HEK293 (cell line): Measurements from ENCODE around the gene COA1.
A peak's percentile ranks its signal among the peaks of the same experiment; 100 is the strongest.

Source experiments
- CTCF ChIA-PET: fragments of 350-600 bp; formaldehyde crosslinking; extraction: SDS; loops from one replicate; lab custom pipeline; 2021; ENCODE audit warnings: antibody characterized with exemption; lab: Yijun Ruan, JAX
- POLR2A ChIA-PET: fragments of 300-600 bp; formaldehyde crosslinking; extraction: SDS; loops from one replicate; lab custom pipeline; 2020; ENCODE audit warnings: antibody characterized with exemption, inconsistent platforms; lab: Yijun Ruan, JAX
- H3K27ac ChIP-seq: fragments of 200-500 bp; sonication (Bioruptor generic); 2 replicates; pipeline ENCODE4 v1.5.1; 2014; ENCODE audit warnings: low read depth, low read length, control low read depth, inconsistent platforms; ENCODE audit errors: extremely low read depth
- H3K36me3 ChIP-seq, 2 experiments: fragments of 200-500 bp in 1 of 2; sonication (Bioruptor generic) in 1 of 2; 1 replicate in 1 of 2; 2 replicates in 1 of 2; pipeline ENCODE4 v1.5.1; 2014 to 2017; ENCODE audit warnings: inconsistent platforms in 2 of 2, low read length in 2 of 2; ENCODE audit not compliant: control insufficient read depth in 2 of 2, insufficient read depth in 1 of 2
- H3K4me1 ChIP-seq: fragments of 200-500 bp; sonication (Bioruptor generic); 2 replicates; pipeline ENCODE4 v1.5.1; 2014; ENCODE audit warnings: mild to moderate bottlenecking, low read length, inconsistent platforms; ENCODE audit not compliant: control insufficient read depth, insufficient read depth
- H3K4me3 ChIP-seq: 2 replicates; pipeline ENCODE4 v1.5.1; 2011; ENCODE audit warnings: low read depth, mild to moderate bottlenecking, control low read depth, low read length, moderate library complexity
- H3K9me3 ChIP-seq: fragments of 200-500 bp; sonication (Bioruptor generic); 2 replicates; pipeline ENCODE4 v1.5.1; 2014; ENCODE audit warnings: low read depth, low read length, inconsistent platforms; ENCODE audit not compliant: control insufficient read depth, insufficient read depth
- BCL11A ChIP-seq: fragments of 450-650 bp; formaldehyde crosslinking; IDR thresholded peaks from 2 replicates; pipeline ENCODE4 v1.5.1; 2016; ENCODE audit warnings: low read depth, missing biosample characterization, missing genetic modification characterization
- EGR2 ChIP-seq: fragments of 450-650 bp; formaldehyde crosslinking; IDR thresholded peaks from 2 replicates; pipeline ENCODE4 v1.5.1; 2016; ENCODE audit warnings: low read depth, missing biosample characterization, missing genetic modification characterization
- HIC1 ChIP-seq: fragments of 450-650 bp; formaldehyde crosslinking; IDR thresholded peaks from 2 replicates; pipeline ENCODE4 v1.5.1; 2016; ENCODE audit warnings: missing biosample characterization, missing genetic modification characterization
- IKZF3 ChIP-seq: fragments of 450-650 bp; IDR thresholded peaks from 2 replicates; pipeline ENCODE4 v1.5.0; 2018; ENCODE audit warnings: missing biosample characterization, mild to moderate bottlenecking, missing genetic modification characterization, moderate library complexity
- PRDM1 ChIP-seq: fragments of 450-650 bp; formaldehyde crosslinking; IDR thresholded peaks from 2 replicates; pipeline ENCODE4; 2016; ENCODE audit warnings: missing biosample characterization, missing genetic modification characterization
- SP7 ChIP-seq: fragments of 450-650 bp; formaldehyde crosslinking; IDR thresholded peaks from 2 replicates; pipeline ENCODE4 v1.5.1; 2016; ENCODE audit warnings: missing biosample characterization, missing genetic modification characterization
- ZBTB17 ChIP-seq: fragments of 450-650 bp; formaldehyde crosslinking; IDR thresholded peaks from 2 replicates; pipeline ENCODE4 v1.5.1; 2016; ENCODE audit warnings: missing biosample characterization, missing genetic modification characterization
- ZBTB44 ChIP-seq: fragments of 450-650 bp; IDR thresholded peaks from 2 replicates; pipeline ENCODE4 v1.5.1; 2018; ENCODE audit warnings: missing biosample characterization, mild to moderate bottlenecking, missing genetic modification characterization
- ZFHX2 ChIP-seq: fragments of 450-650 bp; formaldehyde crosslinking; conservative IDR thresholded peaks from 2 replicates; pipeline ENCODE4 v1.5.1; 2016; ENCODE audit warnings: missing biosample characterization, missing genetic modification characterization
- ZFP3 ChIP-seq: fragments of 450-650 bp; formaldehyde crosslinking; IDR thresholded peaks from 2 replicates; pipeline ENCODE4 v1.5.1; 2016; ENCODE audit warnings: low read depth, missing biosample characterization, missing genetic modification characterization
- ZNF121 ChIP-seq: fragments of 450-650 bp; formaldehyde crosslinking; IDR thresholded peaks from 2 replicates; pipeline ENCODE4 v1.5.1; 2016; ENCODE audit warnings: missing biosample characterization, missing genetic modification characterization
- ZNF202 ChIP-seq: fragments of 450-650 bp; formaldehyde crosslinking; IDR thresholded peaks from 2 replicates; pipeline ENCODE4 v1.5.1; 2016; ENCODE audit warnings: missing biosample characterization, missing genetic modification characterization, borderline replicate concordance
- ZNF248 ChIP-seq: fragments of 450-650 bp; formaldehyde crosslinking; IDR thresholded peaks from 2 replicates; pipeline ENCODE4 v1.5.1; 2017; ENCODE audit warnings: missing biosample characterization, missing genetic modification characterization
- ZNF292 ChIP-seq: fragments of 450-650 bp; formaldehyde crosslinking; IDR thresholded peaks from 2 replicates; pipeline ENCODE4 v1.5.1; 2016; ENCODE audit warnings: low read depth, missing biosample characterization, missing genetic modification characterization, borderline replicate concordance
- ZNF362 ChIP-seq: fragments of 450-650 bp; formaldehyde crosslinking; IDR thresholded peaks from 2 replicates; pipeline ENCODE4 v1.5.1; 2016; ENCODE audit warnings: missing biosample characterization, missing genetic modification characterization
- ZNF398 ChIP-seq: fragments of 450-650 bp; formaldehyde crosslinking; IDR thresholded peaks from 2 replicates; pipeline ENCODE4 v1.5.1; 2017; ENCODE audit warnings: missing biosample characterization, missing genetic modification characterization
- ZNF555 ChIP-seq: fragments of 450-650 bp; formaldehyde crosslinking; conservative IDR thresholded peaks from 2 replicates; pipeline ENCODE4 v1.5.1; 2017; ENCODE audit warnings: missing biosample characterization, mild to moderate bottlenecking, missing genetic modification characterization, inconsistent platforms
- ZNF560 ChIP-seq: fragments of 450-650 bp; formaldehyde crosslinking; IDR thresholded peaks from 2 replicates; pipeline ENCODE4 v1.5.1; 2017; ENCODE audit warnings: missing biosample characterization, missing genetic modification characterization, borderline replicate concordance
- ZNF600 ChIP-seq: fragments of 450-650 bp; formaldehyde crosslinking; IDR thresholded peaks from 2 replicates; pipeline ENCODE4 v1.5.1; 2016; ENCODE audit warnings: missing biosample characterization, missing genetic modification characterization
- ZNF610 ChIP-seq: fragments of 450-650 bp; formaldehyde crosslinking; IDR thresholded peaks from 2 replicates; pipeline ENCODE4 v1.5.1; 2016; ENCODE audit warnings: missing biosample characterization, missing genetic modification characterization, borderline replicate concordance
- ZNF623 ChIP-seq: fragments of 450-650 bp; formaldehyde crosslinking; IDR thresholded peaks from 2 replicates; pipeline ENCODE4 v1.5.1; 2016; ENCODE audit warnings: missing biosample characterization, missing genetic modification characterization
- ZNF639 ChIP-seq: fragments of 450-650 bp; formaldehyde crosslinking; IDR thresholded peaks from 2 replicates; pipeline ENCODE4 v1.5.1; 2016; ENCODE audit warnings: missing biosample characterization, missing genetic modification characterization
- TF ChIP-seq, protein P1 (sequence below): fragments of 450-650 bp; IDR thresholded peaks from 2 replicates; pipeline ENCODE4 v1.5.1; 2018; ENCODE audit warnings: missing biosample characterization, missing genetic modification characterization

Gene COA1

DNA sequence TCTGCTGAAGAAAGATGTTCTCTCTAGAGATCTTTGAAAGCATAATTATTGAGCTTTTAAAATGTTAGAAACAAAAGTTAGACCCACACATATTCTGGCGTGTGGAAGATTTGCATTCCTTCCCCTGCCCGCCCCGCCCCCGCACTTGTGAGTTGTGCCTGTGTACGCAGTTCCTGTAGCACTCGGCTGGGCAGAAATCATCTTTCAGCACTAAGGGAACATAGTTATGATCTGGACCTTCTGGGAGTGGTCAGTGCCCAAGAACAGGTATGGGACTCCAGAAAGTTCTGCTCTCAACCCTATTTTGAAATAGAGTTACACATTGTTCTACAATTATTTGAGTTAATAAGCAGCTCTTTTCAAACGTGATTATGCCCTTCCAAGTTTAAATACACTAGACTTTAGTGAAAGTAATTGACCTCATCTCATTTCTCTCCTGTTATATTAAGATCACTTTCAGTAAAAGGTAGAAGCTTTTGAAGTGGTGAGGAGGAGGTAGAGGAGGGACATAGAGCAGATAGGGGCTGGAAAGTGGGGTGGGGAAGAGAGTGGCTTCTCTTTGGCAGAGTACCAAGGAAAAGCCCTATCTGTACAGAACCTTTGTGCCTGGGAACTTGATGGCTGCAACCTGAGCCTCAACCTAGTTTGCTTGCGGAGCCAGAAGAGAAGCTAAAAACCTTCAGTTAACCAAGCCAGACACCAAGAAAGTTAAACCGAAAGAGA is 34.9 kb upstream of the COA1 start:
- H3K36me3 ChIP-seq: no peaks in the 10 kb centered on the region
- H3K9me3 ChIP-seq: no peaks in the 10 kb centered on the region
- ChIA-PET POLR2A (interaction anchor here (0.6 to 2.0 kb wide), 3 partner anchors 35 to 180 kb away, joined by 3 to 16 read pairs (median 3); partner anchors contain the start of gene COA1), CTCF (interaction anchor here (0.7 to 1.9 kb wide), 6 partner anchors 64 to 1849 kb away, joined by 3 to 7 read pairs (median 3); no protein-coding TSS in a partner anchor)
- H3K4me3 ChIP-seq: no peak overlapping the region
- H3K27ac ChIP-seq: no peak overlapping the region; the same call in 1 of the 2 replicates
- peaks cover 23% of the 10 kb centered on the region for H3K4me1 ChIP-seq
- no peak for TF ChIP-seq ZNF202 (tag by site-specific recombination)
- TF ChIP-seq ZNF623 (tag by site-specific recombination): no peak
- 0 out of 2 replicates have a peak, but pooled peaks have one; percentile 34 for TF ChIP-seq EGR2 (tag by site-specific recombination)
- no peak for TF ChIP-seq BCL11A
- no peak for TF ChIP-seq ZFP3 (tag by site-specific recombination)
- TF ChIP-seq ZNF610 (tag by site-specific recombination): no peak
- TF ChIP-seq, protein P1, sequence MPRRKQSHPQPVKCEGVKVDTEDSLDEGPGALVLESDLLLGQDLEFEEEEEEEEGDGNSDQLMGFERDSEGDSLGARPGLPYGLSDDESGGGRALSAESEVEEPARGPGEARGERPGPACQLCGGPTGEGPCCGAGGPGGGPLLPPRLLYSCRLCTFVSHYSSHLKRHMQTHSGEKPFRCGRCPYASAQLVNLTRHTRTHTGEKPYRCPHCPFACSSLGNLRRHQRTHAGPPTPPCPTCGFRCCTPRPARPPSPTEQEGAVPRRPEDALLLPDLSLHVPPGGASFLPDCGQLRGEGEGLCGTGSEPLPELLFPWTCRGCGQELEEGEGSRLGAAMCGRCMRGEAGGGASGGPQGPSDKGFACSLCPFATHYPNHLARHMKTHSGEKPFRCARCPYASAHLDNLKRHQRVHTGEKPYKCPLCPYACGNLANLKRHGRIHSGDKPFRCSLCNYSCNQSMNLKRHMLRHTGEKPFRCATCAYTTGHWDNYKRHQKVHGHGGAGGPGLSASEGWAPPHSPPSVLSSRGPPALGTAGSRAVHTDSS: peak; percentile 51; the same call in 1 of the 2 replicates
- TF ChIP-seq ZNF600 (tag by site-specific recombination): peak; percentile 86
- TF ChIP-seq SP7: peak; percentile 36; the same call in 1 of the 2 replicates
- no peak for TF ChIP-seq IKZF3 (tag by site-specific recombination)
- TF ChIP-seq ZNF639: no peak
- peak; percentile 9; the same call in 1 of the 2 replicates for TF ChIP-seq ZBTB44 (tag by site-specific recombination)
- peak; percentile 81 for TF ChIP-seq PRDM1
- no peak for TF ChIP-seq ZNF555
- no peak for TF ChIP-seq ZNF121 (tag by site-specific recombination)
- peak; percentile 40; the same call in 1 of the 2 replicates for TF ChIP-seq ZNF398 (tag by site-specific recombination)
- no peak for TF ChIP-seq ZNF560 (tag by site-specific recombination)
- TF ChIP-seq ZFHX2 (tag by site-specific recombination): peak; percentile 70
- peak; percentile 27; the same call in 1 of the 2 replicates for TF ChIP-seq ZBTB17 (tag by site-specific recombination)
- no peak for TF ChIP-seq ZNF248 (tag by site-specific recombination)
- no peak for TF ChIP-seq HIC1 (tag by site-specific recombination)
- TF ChIP-seq ZNF362: no peak
- no peak for TF ChIP-seq ZNF292 (tag by site-specific recombination)
